SKM-1 treated with dmso at 0.1 percent for 144 hours (cell line): ENCODE data around the gene RBM42.
"Not testable (repeated sequence)": the region's sequence is repeated elsewhere in the genome, so short reads cannot be mapped to it uniquely, and the experiment has no call there.

Experiments
- DNase-seq: peaks from one replicate; lab custom pipeline; 2025; ENCODE audit not compliant: unreplicated experiment; lab: John Stamatoyannopoulos, UW

The RBM42 gene, protein sequence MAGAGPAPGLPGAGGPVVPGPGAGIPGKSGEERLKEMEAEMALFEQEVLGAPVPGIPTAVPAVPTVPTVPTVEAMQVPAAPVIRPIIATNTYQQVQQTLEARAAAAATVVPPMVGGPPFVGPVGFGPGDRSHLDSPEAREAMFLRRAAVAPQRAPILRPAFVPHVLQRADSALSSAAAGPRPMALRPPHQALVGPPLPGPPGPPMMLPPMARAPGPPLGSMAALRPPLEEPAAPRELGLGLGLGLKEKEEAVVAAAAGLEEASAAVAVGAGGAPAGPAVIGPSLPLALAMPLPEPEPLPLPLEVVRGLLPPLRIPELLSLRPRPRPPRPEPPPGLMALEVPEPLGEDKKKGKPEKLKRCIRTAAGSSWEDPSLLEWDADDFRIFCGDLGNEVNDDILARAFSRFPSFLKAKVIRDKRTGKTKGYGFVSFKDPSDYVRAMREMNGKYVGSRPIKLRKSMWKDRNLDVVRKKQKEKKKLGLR

DNA sequence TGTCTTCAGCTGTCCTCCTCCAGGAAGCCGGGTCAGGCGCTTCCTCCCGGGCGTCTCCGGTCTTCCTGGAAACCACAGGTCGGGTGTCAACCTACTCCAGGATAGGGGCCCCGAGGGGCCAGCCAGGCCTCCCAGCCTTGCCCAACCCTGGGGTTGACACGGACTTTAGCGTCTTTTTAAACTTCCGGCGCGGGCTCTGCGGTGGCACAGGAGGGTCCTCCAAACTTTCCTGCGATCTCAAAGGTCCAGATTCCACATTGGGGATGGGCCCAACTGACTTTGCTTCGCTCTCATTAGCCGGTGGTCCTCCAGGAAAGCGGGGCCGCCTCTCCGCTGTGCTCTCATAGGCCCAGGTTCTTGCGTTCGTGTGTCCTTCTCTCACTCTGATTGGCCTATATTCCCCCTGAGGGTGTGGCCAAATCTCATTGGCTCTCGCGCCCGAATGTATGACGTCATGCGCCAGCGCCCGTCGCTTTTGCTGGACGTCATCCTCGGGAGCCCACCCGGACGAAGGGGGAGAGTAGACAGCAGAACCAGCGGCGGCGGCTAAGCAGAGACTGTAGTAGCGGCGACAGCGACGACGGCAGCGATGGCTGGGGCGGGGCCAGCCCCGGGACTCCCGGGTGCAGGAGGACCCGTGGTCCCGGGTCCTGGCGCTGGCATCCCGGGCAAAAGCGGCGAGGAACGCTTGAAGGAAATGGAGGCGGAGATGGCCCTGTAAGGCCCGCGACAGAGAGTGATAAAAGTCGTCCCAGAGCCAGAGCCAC is at the start of gene RBM42:
Gene RBM42, plus strand, starts transcription at position 472 of the 767 bp plus-strand sequence. Its CDS starts 118 bp downstream, at position 590.
- peak; percentile 98 for DNase-seq

DNA sequence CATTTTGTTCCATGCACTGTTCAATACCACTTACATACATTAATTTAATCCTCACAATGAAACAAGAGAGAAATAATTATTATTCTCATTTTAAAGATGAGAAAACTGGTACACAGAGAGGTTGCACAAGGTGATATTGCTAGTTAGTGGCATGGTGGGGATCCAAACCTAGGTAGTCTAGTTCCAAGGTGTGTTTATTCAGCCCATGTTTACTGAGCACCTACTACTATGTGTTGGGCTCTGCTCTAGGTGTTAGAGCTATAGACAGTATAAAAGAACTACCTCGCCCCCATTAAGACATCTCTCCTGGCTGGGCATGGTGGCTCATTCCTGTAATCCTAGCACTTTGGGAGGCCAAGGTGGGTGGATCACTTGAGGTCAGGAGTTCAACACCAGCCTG is 46.1 kb upstream of the RBM42 start:
- no peak for DNase-seq

- DNase-seq: no peak
Observed at GRCh38 chr19:35585848-35586247, 43.0 kb upstream of the RBM42 start, which contains the start of gene PMIS2. Gene PMIS2, plus strand, starts transcription at chr19:35586173. Its CDS starts 87 bp downstream, at chr19:35586260.

DNA sequence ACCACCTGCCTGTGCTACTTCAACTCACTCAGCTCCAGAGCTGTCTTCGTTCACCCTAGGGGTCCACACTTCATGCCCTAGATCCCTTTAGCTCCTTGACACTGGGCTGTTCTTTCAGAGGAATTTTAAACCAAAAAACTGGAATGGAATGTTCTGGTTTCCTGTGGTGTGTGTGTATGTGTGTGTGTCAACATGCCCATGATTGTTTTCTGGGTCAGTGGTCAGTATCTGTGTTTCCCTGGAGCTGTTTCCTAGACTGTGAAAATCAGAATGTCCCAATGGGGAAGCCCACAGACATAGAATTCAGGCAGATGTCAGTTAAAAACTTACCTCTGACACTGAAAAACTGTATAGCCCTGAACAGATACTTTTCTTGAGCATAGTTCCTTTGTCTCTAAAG is 41.5 kb upstream of the RBM42 start:
- DNase-seq: no peak

DNA sequence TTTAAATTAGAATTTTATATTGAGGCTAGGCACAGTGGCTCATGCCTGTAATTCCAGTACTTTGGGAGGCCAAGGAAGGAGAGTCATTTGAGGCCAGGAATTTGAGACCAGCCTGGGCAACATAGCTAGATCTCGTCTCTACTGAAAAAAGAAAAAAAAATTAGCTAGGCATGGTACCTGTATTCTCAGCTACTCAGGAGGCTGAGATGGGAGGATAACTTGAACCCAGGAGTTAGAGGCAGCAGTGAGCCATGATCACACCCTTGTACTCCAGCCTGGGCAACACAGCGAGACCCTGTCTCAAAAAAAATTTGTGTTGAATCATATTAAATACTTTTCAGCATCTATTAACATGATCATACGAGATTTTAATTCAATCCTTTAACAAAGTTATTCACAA is 38.0 kb upstream of the RBM42 start:
- DNase-seq: no peak

GRCh38 chr19:35592226-35592625 is 36.6 kb upstream of the RBM42 start:
- DNase-seq: peak; percentile 52

DNA sequence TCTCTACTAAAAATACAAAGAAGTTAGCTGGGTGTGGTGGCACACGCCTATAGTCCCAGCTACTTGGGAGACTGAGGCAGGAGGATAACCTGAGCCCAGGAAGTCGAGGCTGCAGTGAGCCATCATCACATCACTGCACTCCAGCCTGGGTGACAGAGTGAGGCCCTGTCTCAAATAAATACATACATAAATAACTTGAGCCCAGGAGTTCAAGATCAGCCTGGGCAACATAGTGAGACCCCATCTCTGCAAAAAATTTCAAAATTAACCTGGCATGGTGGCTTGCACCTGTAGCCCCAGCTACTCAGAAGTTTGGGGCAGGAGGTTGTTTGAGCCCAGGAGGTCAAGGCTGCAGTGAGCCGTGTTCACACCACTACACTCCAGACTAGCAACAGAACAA is 33.8 kb upstream of the RBM42 start:
- not testable (repeated sequence) for DNase-seq

GRCh38 chr19:35595928-35596327 is 32.9 kb upstream of the RBM42 start:
- DNase-seq: no peak

GRCh38 chr19:35596366-35596999 is 32.4 kb upstream of the RBM42 start:
- DNase-seq: no peak

- DNase-seq: no peak
Observed at GRCh38 chr19:35601971-35602370, 26.9 kb upstream of the RBM42 start.

- not testable (repeated sequence) for DNase-seq
Observed at GRCh38 chr19:35604436-35604835, 24.4 kb upstream of the RBM42 start.

DNA sequence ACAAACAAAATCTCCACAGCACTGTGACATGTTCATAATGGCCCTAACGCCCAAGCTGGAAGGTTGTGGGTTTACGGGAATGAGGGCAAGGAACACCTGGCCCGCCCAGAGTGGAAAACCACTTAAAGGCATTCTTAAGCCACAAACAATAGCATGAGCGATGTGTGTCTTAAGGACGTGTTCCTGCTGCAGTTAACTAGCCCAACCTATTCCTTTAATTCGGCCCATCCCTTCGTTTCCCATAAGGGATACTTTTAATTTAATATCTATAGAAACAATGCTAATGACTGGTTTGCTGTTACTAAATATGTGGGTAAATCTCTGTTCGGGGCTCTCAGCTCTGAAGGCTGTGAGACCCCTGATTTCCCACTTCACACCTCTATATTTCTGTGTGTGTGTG is 21.7 kb upstream of the RBM42 start:
- DNase-seq: not testable (repeated sequence)

- no peak for DNase-seq
Observed at GRCh38 chr19:35607661-35608060, 21.2 kb upstream of the RBM42 start.

DNA sequence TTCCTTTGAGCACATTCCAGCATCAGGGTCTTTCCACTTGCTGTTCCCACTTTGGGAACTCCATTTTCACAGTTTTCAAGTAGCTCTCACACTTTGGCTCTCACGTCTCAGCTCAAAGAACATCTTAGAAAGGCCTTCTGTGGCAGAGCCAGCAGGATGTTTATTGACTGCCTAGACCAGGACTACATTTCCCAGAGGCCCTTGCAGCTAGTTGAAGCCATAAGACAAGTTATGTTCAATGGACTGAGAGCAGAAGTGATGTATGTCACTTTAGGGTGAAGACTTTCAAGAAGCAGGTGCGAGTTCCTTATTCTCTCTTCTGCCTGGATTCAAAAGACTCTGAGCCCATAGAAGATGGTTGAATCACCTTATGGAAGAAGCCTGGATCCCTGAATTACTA is 20.6 kb upstream of the RBM42 start:
- no peak for DNase-seq

DNA sequence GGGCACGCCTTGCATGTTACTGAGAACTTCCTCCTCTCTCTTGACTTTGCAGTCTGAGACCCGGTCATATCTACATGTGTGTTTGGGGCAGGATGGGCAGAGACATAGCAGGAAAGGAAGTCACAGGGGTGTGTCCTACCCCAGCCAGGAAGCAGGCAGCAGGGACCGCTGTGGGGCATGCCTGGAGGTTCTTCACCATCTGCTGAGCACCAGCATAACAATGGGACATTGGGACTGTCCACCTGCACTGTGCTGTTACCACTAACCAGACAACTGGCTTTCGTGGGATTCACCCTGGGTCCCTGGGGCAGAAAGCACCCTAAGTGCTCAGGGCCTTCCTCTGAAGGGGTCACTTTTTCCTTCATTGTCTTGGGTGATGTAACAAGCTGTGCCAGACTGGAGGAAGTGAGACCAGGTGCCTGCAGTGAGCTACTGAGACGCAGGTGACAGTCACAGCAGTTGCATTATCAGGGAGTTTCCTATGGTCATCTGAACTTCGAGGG is 18.9 kb upstream of the RBM42 start:
- DNase-seq: no peak

- no peak for DNase-seq
Observed at GRCh38 chr19:35612224-35612558, 16.6 kb upstream of the RBM42 start.

DNA sequence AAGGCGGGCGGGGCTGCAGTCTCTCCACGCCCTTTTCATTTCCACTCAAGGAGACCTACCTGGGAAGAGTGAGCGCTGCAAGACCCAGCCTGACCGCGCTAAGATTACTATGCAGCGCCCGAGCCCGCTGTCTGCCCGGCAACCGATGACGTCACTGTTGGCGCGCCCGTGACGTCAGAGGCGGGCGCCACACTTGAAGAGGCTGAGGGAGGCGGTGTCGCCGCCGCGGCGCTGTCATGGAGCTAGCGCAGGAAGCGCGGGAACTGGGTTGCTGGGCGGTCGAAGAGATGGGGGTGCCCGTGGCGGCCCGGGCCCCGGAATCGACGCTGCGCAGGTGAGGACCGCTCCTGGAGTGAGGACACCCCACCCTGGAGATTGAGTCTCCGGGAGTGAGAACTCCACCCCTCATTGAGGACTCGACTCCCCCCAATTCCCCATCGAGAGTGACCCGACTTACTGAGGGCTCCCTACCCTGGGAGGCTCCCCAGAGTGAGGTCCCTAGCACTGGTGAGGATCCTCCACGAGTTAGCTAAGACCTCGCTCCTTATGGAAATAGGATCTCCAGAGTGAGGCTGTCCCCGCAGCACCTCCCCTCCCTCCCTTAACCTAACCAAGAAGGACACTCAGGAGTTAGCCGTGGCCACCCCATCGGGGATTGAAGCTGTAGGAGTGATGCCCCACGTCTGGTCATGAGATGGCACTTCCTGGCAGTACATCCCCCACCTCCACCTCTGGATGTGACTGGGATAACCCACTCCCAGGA is 16.1 kb upstream of the RBM42 start, which contains the start of gene HAUS5:
Gene HAUS5, plus strand, starts transcription at position 177 of the 763 bp plus-strand sequence. Its CDS starts 60 bp downstream, at position 237.
- DNase-seq: peak; percentile 78

DNA sequence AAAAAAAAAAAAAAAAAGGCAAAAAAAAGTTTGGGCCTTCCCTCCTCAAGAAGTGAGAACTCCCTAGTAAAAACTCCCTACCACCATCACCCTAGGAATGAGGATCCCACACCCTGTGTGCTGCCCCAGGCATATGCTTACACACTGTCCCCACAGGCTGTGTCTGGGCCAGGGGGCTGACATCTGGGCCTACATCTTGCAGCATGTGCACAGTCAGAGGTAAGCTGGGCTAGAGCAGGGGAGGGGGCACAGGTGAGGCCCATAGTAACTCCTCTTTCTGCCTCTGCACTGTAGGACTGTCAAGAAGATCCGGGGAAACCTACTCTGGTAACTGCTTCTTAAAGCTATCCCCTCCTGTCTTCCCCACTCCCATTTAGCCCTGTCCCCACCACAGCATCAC is 15.3 kb upstream of the RBM42 start:
- no peak for DNase-seq

DNA sequence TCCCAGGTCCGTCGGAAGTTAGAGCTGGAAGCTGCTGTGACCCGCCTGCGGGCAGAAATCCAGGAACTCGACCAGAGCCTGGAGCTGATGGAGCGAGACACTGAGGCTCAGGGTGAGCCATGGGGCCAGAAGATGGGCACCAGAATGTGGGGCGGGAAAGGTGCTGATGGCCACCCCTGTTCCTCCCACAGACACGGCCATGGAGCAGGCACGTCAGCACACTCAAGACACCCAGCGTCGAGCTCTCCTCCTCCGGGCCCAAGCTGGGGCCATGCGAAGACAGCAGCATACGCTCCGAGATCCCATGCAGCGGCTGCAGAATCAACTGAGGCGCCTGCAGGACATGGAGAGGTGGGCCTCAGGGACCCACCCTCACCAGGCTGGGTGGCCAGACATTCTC is 13.8 kb upstream of the RBM42 start:
- DNase-seq: no peak

DNA sequence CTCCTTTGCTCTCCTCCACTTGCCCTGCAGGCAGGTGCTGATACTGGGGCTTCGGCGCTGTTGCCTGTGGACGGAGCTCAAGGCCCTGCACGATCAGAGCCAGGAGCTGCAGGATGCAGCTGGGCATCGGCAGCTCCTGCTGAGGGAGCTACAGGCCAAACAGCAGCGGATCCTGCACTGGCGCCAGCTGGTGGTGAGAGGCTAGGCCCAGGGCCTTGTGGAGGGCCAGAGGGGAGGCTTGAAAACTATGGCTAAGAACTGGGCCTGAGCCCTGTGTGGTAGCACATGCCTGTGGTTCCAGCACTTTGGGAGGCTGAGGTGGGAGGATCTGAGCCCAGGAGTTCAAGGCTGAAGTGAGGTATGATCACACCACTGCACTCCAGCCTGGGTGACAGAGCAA is 10.0 kb upstream of the RBM42 start:
- no peak for DNase-seq
